Measurements from ENCODE around the gene HNRNPA3. TPM values are rescaled to one million over a fixed set of nuclear protein-coding genes. Genes with fewer than 3 reads are reported as not detected.
"Not testable (repeated sequence)": the region's sequence is repeated elsewhere in the genome, so short reads cannot be mapped to it uniquely, and the experiment has no call there.

HNRNPA3 gene
- total RNA-seq, 2 experiments from 2014 or later = 250 to 256 TPM

DNA sequence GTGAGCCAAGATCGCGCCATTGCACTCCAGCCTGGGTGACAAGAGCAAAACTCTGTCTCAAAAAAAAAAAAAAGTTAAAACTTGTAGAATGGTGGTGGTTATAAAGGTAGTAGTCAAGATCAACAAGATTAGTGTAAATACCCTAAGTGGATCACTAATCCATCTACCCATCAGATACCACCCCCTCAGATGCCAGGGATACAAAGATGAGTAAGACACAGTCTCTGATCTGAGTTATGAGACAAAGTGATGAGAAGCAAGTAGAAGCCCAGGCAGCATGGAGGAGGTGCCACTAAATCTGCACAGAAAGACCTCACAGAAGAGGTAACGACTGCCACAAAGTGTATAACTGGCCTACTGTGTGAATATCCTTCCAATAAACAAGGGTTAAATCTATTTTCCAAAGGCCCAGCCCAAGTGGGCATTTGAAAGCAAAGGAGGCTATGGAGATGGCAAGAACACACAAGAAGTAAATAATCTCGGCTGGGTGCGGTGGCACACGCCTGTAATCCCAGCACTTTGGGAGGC is 31.7 kb downstream of the HNRNPA3 start:
- peaks cover 57% of the 10 kb centered on the region for H3K4me1 Mint-ChIP-seq
- no peak overlapping the region for H3K27ac Mint-ChIP-seq
- DNase-seq = no peak
- H3K4me3 Mint-ChIP-seq = no peak overlapping the region
- no peaks in the 10 kb centered on the region for H3K9me3 Mint-ChIP-seq
- ATAC-seq (ENCODE audit: low read depth) = no peak
- H3K36me3 Mint-ChIP-seq = peaks cover 27% of the 10 kb centered on the region
- no peaks in the 10 kb centered on the region for H3K27me3 Mint-ChIP-seq
- POLR2A ChIA-PET = interaction anchor here (0.7 to 1.4 kb wide), 2 partner anchors 19 to 46 kb away, joined by 3 to 6 read pairs; no protein-coding TSS in a partner anchor

DNA sequence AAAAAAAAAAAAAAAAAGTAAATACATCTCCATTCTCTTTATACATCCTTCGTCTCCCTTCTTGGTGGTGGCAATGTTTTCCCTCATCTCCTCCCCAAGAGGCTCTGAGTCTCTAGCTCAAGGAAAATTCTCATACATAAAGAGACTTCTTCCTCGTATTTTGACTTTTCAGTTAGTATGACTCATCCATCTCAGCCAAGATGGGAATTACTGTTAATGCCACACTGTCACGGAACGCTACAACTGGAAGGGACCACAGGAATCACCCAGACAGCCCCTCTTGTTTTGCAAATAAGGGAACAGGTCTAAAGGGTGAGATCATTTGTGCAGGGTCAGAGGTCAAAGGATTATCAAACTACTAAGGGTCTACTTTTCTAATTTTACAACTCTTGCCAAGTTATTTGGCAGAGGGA is 32.4 kb downstream of the HNRNPA3 start:
- ATAC-seq (ENCODE audit: low read depth) (no peak), DNase-seq (no peak)
- POLR2A ChIA-PET = interaction anchor here (1.4 kb wide), 1 partner anchor 18 kb away, joined by 4 read pairs; no protein-coding TSS in a partner anchor
- Mint-ChIP-seq H3K9me3 (no peaks in the 10 kb centered on the region), H3K36me3 (peaks cover 26% of the 10 kb centered on the region), H3K4me3 (no peak overlapping the region), H3K27me3 (no peaks in the 10 kb centered on the region), H3K4me1 (peaks cover 55% of the 10 kb centered on the region), H3K27ac (no peak overlapping the region)

GRCh38 chr2:177246000-177246399 is 33.4 kb downstream of the HNRNPA3 start:
- POLR2A ChIA-PET = interaction anchor here (0.6 to 1.4 kb wide), 3 partner anchors 18 to 21 kb away, joined by 3 to 5 read pairs (median 4); no protein-coding TSS in a partner anchor
- ATAC-seq (ENCODE audit: low read depth) (no peak), DNase-seq (no peak)
- Mint-ChIP-seq H3K27me3 (no peaks in the 10 kb centered on the region), H3K36me3 (peaks cover 25% of the 10 kb centered on the region), H3K4me1 (peaks cover 49% of the 10 kb centered on the region), H3K27ac (peak overlapping the region; percentile 9), H3K4me3 (no peak overlapping the region), H3K9me3 (no peaks in the 10 kb centered on the region)

- H3K4me3 Mint-ChIP-seq; H3K27ac Mint-ChIP-seq; ATAC-seq (ENCODE audit: low read depth); H3K9me3 Mint-ChIP-seq; DNase-seq; H3K27me3 Mint-ChIP-seq: not testable (repeated sequence)
- Mint-ChIP-seq H3K36me3 (peaks cover 26% of the 10 kb centered on the region), H3K4me1 (peaks cover 50% of the 10 kb centered on the region)
- POLR2A ChIA-PET = interaction anchor here (0.6 to 0.7 kb wide), 3 partner anchors 18 to 21 kb away, joined by 3 to 5 read pairs (median 3); no protein-coding TSS in a partner anchor
Observed at GRCh38 chr2:177246523-177247030, 34.0 kb downstream of the HNRNPA3 start.

DNA sequence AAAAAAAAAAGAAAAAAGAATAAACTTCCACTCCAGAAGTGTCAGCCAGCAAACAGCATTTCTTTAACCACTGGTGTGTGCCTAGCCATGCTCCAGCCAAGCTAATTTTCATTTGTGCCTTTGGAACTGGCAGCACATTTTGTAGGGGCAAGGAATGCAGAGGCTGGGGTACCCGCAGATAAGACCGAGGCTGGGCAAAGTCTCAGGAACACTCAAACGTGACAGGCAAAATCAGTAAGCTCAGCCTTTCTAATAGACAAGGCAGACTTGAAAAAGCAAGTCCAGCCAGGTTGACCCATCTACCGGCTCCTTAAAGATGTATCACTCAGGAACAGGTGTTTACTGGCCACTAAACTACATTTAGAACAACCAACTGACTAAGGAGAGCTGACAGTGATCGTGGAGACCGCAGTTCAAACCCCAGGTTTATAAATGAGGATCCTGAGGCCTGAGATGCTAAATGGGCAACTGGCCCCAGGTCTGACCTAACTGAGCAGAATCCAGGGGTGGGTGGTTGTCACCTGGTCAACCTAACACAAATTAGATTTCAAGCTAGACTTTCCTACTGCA is 35.2 kb downstream of the HNRNPA3 start:
- Mint-ChIP-seq H3K27me3 (no peaks in the 10 kb centered on the region), H3K9me3 (no peaks in the 10 kb centered on the region), H3K36me3 (peaks cover 31% of the 10 kb centered on the region), H3K4me1 (peaks cover 47% of the 10 kb centered on the region), H3K27ac (no peak overlapping the region), H3K4me3 (no peak overlapping the region)
- POLR2A ChIA-PET = interaction anchor here (0.5 kb wide), 1 partner anchor 76 kb away, joined by 3 read pairs; no protein-coding TSS in a partner anchor
- DNase-seq (no peak), ATAC-seq (ENCODE audit: low read depth) (no peak)

GRCh38 chr2:177249038-177249437 is 36.4 kb downstream of the HNRNPA3 start:
- H3K4me3 Mint-ChIP-seq = no peak overlapping the region
- H3K27ac Mint-ChIP-seq = no peak overlapping the region
- H3K9me3 Mint-ChIP-seq = no peaks in the 10 kb centered on the region
- peaks cover 34% of the 10 kb centered on the region for H3K36me3 Mint-ChIP-seq
- no peak for ATAC-seq (ENCODE audit: low read depth)
- H3K4me1 Mint-ChIP-seq = peaks cover 50% of the 10 kb centered on the region
- DNase-seq = no peak
- no peaks in the 10 kb centered on the region for H3K27me3 Mint-ChIP-seq
- POLR2A ChIA-PET = no interaction called here

- ATAC-seq (ENCODE audit: low read depth) (no peak), DNase-seq (no peak)
- Mint-ChIP-seq H3K36me3 (peaks cover 28% of the 10 kb centered on the region), H3K27ac (peak overlapping the region; percentile 35), H3K27me3 (no peaks in the 10 kb centered on the region), H3K4me1 (peaks cover 52% of the 10 kb centered on the region), H3K4me3 (no peak overlapping the region), H3K9me3 (no peaks in the 10 kb centered on the region)
- POLR2A ChIA-PET = interaction anchor here (0.8 to 7.3 kb wide), 2 partner anchors 10 to 14 kb away, joined by 3 to 53 read pairs; partner anchors contain the start of gene NFE2L2
Observed at GRCh38 chr2:177250461-177250860, 37.9 kb downstream of the HNRNPA3 start.

GRCh38 chr2:177251165-177251542 is 38.6 kb downstream of the HNRNPA3 start:
- no peaks in the 10 kb centered on the region for H3K9me3 Mint-ChIP-seq
- H3K4me3 Mint-ChIP-seq = peak overlapping the region; percentile 41
- peak overlapping the region; percentile 83 for H3K27ac Mint-ChIP-seq
- H3K27me3 Mint-ChIP-seq = no peaks in the 10 kb centered on the region
- peaks cover 55% of the 10 kb centered on the region for H3K4me1 Mint-ChIP-seq
- POLR2A ChIA-PET = interaction anchor here (0.6 to 7.3 kb wide), 4 partner anchors 11 to 162 kb away, joined by 3 to 53 read pairs (median 4); partner anchors contain the start of gene NFE2L2
- DNase-seq = no peak
- H3K36me3 Mint-ChIP-seq = peaks cover 28% of the 10 kb centered on the region
- no peak for ATAC-seq (ENCODE audit: low read depth)

- Mint-ChIP-seq H3K4me1 (peaks cover 61% of the 10 kb centered on the region), H3K9me3 (no peaks in the 10 kb centered on the region), H3K4me3 (peak overlapping the region; percentile 39), H3K27ac (peak overlapping the region; percentile 83), H3K36me3 (peaks cover 29% of the 10 kb centered on the region), H3K27me3 (no peaks in the 10 kb centered on the region)
- DNase-seq (no peak), ATAC-seq (ENCODE audit: low read depth) (no peak)
- POLR2A ChIA-PET = interaction anchor here (7.3 kb wide), 1 partner anchor 12 kb away, joined by 53 read pairs; the partner anchor contains the start of gene NFE2L2
Observed at GRCh38 chr2:177252808-177253531, 40.4 kb downstream of the HNRNPA3 start.

- Mint-ChIP-seq H3K27me3 (no peaks in the 10 kb centered on the region), H3K27ac (no peak overlapping the region), H3K4me3 (no peak overlapping the region), H3K9me3 (peaks cover 4% of the 10 kb centered on the region), H3K36me3 (peaks cover 30% of the 10 kb centered on the region), H3K4me1 (peaks cover 65% of the 10 kb centered on the region)
- DNase-seq (no peak), ATAC-seq (ENCODE audit: low read depth) (no peak)
- POLR2A ChIA-PET = interaction anchor here (7.3 kb wide), 1 partner anchor 11 kb away, joined by 53 read pairs; the partner anchor contains the start of gene NFE2L2
Observed at GRCh38 chr2:177253704-177254103, 41.1 kb downstream of the HNRNPA3 start.

DNA sequence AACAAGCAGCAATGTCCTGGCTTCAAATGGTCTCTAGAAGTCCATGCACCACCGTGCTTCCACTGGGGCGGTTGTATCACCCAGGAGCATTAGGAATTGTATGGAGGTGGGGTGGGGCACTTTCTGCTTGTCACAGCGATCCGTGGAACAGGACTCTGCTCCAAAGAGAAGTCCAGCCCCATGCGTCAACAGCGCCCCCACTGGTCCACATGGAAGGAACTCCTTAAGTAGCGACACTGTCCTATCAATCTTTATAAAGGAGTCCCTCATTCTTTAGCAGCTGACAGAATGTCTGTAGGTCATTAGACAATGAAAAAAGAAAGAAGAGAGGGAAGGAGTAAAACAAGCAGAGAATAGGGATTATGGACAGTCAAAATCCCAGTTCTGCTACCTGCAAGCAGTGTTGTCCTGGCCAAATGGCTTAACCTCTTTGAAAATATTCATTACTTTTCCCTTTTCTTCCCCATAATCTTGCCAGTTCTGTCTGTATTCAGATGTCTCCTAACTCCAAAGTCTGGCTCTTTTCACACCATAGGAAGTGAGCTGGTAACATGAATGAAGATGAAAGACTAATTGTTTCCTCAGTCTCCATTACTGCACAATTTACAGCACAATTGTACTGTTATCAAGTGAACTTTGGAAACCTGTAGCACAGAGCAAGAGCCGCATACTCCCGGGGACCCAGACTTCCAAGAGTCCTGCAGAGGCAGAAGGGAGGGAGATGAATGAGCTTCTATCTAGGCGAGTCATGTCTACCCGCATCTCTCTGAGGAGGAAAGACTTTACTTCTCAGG is 42.0 kb downstream of the HNRNPA3 start:
- POLR2A ChIA-PET = interaction anchor here (7.3 kb wide), 1 partner anchor 10 kb away, joined by 53 read pairs; the partner anchor contains the start of gene NFE2L2
- ATAC-seq (ENCODE audit: low read depth) (no peak), DNase-seq (no peak)
- Mint-ChIP-seq H3K36me3 (peaks cover 35% of the 10 kb centered on the region), H3K4me3 (no peak overlapping the region), H3K27me3 (no peaks in the 10 kb centered on the region), H3K4me1 (peaks cover 68% of the 10 kb centered on the region), H3K27ac (no peak overlapping the region), H3K9me3 (peaks cover 4% of the 10 kb centered on the region)

GRCh38 chr2:177255227-177255601 is 42.6 kb downstream of the HNRNPA3 start:
- Mint-ChIP-seq H3K9me3 (peaks cover 4% of the 10 kb centered on the region), H3K36me3 (peaks cover 39% of the 10 kb centered on the region), H3K27me3 (no peaks in the 10 kb centered on the region), H3K4me1 (peaks cover 69% of the 10 kb centered on the region), H3K27ac (peak overlapping the region; percentile 20), H3K4me3 (no peak overlapping the region)
- POLR2A ChIA-PET = interaction anchor here (7.3 kb wide), 1 partner anchor 9 kb away, joined by 53 read pairs; the partner anchor contains the start of gene NFE2L2
- ATAC-seq (ENCODE audit: low read depth) (no peak), DNase-seq (no peak)
